NCI-H345 (cell line): ENCODE data around the gene LRRC10B.

Source experiments
- DNase-seq: peaks from one replicate; lab custom pipeline; 2025; lab: John Stamatoyannopoulos, UW

The LRRC10B gene

DNA sequence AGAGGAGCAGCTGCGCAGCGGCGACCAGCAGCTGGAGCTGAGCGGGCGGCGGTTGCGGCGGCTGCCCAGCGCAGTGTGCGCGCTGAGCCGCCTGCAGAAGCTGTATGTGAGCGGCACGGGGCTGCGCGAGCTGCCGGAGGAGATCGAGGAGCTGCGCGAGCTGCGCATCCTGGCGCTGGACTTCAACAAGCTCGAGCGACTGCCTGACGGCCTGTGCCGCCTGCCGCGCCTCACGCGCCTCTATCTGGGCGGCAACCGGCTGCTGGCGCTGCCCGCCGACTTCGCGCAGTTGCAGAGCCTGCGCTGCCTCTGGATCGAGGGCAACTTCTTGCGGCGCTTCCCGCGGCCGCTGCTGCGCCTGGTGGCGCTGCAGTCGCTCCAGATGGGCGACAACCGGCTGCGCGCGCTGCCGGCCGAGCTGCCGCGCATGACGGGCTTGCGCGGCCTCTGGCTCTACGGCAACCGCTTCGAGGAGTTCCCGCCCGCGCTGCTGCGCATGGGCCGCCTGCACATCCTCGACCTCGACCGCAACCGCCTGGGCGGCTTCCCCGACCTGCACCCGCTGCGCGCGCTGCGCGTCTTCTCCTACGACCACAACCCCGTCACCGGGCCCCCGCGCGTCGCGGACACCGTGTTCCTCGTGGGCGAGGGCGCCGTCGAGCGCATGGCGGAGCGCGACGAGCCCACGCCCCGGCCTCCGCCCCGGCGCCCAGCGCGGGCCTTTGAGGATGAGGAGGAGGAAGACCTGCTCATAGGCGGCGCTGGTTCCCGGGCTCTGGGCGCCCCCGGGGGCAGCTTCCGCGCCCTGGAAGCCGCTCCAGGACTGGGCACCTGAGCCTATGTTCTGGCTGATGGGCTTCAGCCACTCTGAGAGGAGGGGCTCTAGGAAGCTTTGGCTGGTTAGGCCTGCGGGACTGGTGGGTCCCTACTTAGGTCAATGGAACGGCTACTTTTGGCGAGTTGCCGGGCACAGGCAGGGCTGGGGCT is 787 bp downstream of the LRRC10B start:
- DNase-seq, result peak; percentile 81

- no peak for DNase-seq
Measured at GRCh38 chr11:61510166-61510919, 1.8 kb downstream of the LRRC10B start.

DNA sequence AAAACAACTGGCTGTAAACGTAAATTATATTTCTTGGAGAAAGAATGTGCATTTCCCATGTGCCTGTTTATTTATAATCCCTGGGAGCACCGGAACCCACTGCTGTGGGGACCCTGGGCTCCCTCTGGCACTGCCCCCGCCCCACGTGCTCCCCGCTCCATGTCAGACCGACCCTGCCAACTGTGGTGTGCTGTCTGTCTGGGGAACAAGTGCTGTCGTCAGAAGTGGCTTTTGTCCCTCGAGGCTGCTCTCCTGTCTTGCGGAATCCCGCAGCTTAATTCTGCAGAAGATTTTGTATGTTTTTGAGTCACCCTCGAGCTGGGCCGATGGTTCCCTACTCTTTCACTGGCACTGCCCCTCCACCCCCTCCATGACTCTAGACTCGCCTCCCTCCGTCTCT is 2.4 kb downstream of the LRRC10B start:
- DNase-seq, result no peak

DNA sequence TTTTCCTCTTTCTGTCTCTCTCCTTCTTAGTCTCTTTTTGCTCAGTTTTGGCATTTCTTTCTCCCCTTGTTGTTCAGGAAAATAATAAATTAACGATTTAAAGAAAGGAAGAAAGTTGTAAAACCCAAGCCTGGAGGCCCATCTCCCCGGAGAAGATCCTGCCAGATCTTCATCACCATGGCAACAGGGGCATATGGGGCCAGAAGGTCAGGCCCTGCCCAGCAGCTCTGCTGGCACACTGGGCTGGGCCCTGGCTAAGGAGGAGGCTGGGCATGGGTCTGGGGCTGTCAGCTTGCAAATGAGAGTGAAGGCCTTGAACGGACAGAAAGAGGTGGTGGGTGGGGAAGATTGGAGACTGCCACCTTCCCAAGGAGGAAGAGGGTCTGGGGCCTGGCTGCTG is 2.8 kb downstream of the LRRC10B start:
- DNase-seq, result no peak

GRCh38 chr11:61512435-61512834 is 3.9 kb downstream of the LRRC10B start:
- peak; percentile 87 for DNase-seq

DNA sequence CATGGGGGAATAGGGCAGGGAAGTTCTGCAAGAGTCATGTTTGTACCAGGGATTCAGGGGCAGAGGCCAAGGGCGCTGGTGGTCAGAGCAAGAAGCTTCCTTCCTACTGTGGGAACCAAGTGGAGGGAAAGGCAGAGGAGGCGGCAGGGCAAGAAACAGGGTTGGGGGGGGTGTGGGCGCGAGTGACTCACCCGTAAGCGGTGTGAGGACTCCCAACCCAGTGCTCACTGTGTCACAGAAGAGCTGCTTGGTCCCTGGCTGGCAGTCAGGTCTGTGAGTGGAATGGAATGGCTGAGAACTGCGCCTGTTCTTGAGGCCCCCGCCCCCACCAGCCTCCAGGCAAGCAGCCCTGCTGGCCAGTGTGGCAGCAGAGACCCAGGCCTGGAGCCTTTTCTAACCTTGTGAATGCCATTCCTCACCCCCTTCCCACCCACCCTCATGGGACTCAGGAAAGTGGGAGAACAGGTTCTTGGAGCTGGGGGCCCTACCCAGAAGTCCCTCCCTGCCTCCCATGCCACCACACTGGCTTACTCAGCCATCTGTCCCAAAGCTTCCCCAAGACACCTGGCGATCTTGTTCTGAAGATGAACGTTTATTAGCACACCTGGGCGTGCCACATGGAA is 4.7 kb downstream of the LRRC10B start:
- peak; percentile 34 for DNase-seq

GRCh38 chr11:61514050-61514917 is 5.7 kb downstream of the LRRC10B start:
- DNase-seq, result peak; percentile 48

- DNase-seq, result no peak
Measured at GRCh38 chr11:61515686-61516085, 7.1 kb downstream of the LRRC10B start.

- no peak for DNase-seq
Measured at GRCh38 chr11:61516191-61516590, 7.6 kb downstream of the LRRC10B start.

DNA sequence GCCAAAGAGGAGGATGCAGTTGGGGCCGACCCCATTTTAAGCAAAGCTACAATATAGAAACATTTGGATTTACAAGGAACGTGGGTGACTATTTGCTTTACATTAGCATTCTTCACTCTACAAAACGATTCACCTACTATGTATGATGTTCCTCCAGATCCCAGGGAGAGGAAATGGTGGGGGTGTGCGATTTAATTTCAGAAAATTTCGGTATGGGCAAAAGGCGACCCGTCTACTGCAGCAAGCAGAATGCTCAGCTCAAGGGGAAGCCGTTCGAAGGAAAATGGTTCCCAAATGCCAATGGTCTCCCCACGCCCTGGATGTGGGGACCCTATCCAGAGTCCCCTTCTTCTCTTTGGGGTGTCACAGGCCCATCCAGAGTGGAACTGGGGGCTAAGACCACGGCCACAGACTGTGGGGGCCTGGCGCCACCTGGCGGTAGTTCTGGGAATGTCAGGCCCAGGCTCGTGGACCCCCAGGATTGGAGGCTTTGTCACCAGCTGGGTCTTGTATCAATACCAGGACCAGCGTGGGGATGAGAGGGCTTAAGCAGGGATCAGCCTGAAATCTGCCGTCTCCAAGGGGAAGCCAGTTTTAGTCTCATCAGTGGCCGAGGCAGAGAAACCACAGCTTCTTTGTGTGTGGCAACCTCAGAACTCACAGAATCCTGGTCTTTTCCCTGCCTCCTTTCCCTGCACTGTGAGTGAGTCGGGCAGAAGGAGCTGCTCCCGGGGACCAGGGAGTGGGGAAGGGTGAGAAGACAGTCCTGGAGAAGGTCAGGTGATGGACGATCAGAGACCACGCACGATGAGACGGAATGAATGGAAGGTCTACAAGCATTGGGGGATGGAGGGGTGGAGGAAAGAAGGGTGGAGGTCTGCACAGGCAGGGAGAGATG is 8.4 kb downstream of the LRRC10B start:
- DNase-seq, result peak; percentile 17

- DNase-seq, result no peak
Measured at GRCh38 chr11:61518032-61518795, 9.7 kb downstream of the LRRC10B start.

DNA sequence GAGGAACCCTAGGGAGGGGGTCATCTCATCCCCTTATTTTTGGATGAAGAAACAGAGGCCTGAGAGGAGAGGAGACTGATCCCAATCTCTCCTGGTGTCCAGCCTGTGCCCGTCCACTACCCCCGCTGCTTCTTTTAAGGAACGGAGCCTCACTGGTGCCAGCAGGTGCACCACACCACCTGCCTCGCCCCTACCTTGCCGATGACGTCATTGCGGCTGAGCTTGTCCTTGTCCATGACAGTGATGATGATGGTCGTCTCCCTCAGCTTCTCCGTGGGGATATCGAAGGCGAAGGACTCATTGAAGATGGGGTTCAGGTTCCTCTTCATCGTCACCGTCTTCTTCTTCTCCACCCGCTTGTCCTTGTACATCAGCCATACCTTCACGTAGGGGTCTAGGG is 14.3 kb downstream of the LRRC10B start:
- no peak for DNase-seq

- DNase-seq, result no peak
Measured at GRCh38 chr11:61524446-61524845, 15.9 kb downstream of the LRRC10B start.

GRCh38 chr11:61524963-61525587 is 16.5 kb downstream of the LRRC10B start:
- no peak for DNase-seq

DNA sequence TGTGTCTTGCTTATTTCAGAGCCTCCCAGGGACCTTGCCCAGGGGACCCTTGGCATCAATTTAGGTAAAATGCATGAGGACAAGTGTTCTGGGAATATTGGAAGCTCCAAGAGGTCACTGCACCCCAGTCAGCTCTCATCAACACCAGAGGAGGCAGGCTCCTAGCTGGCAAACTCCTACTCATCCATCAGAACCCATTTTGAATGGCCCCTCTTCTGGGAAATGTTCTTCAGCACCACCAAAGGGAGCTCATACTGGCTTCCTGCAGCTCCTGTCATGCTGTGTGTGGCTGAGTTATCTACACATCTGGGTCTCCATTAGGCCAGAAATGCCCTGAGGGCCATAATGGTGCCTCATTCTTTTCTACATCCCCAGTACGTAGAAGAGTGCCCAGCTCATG is 17.7 kb downstream of the LRRC10B start:
- DNase-seq, result no peak

DNA sequence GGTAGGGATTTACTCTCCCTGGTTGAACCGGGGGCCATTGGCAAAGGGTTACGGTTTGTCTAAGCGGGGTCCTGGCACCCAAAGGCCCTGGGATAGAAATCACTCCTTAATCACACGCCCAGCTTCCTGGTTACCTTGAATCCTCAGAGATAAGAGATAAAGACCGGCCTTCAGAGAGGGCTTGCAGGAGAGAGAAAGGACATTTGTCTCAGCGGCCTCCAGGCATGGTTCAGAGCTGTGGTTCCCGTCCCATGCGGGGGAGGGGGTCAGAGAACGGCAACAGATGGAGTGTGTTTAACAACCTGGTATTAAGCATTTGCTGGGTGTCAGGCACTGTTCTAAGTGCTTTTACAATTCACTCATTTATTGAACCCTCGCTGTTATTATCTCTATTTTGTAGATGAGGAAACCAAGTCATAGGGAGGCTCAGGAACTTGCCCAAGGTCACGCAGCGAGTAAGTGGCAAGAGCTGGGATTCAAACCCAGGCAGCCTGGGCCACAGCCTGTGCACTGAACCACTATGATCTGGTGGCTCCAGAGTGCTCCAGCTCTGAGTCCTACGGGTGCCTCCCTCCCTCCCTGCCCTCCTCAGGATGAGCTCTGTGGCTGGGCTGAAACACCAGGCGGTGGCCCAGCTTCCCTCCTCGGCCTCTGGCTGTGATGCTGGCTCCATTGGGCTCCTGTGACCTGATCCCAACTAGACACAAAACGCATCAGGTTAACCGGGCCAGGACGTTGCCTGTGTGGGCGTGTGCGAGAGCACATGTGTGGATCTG is 18.6 kb downstream of the LRRC10B start:
- no peak for DNase-seq

- no peak for DNase-seq
Measured at GRCh38 chr11:61528114-61528513, 19.6 kb downstream of the LRRC10B start.

- peak; percentile 28 for DNase-seq
Measured at GRCh38 chr11:61529537-61530225, 21.1 kb downstream of the LRRC10B start.
